Liver (tissue), 9 donors: ENCODE results near the gene AOAH. TPM values are rescaled to one million over a fixed set of nuclear protein-coding genes. Genes with fewer than 3 reads are reported as not detected.

Source experiments
- DNase-seq: peaks from one replicate; pipeline ENCODE4 v3.0.0-alpha.2; 2017; ENCODE audit warnings: low spot score
- H3K27ac ChIP-seq, 2 donors: one replicate each; pipeline ENCODE4 v1.7.0; 2013; ENCODE audit warnings: inconsistent platforms in 2 of 2, low read length in 2 of 2, control low read depth in 1 of 2, low read depth in 1 of 2, mild to moderate bottlenecking in 1 of 2
- H3K27me3 ChIP-seq, 4 donors: one replicate each; pipeline versions ENCODE4 v1.6.1 to v1.7.0; 2013; ENCODE audit warnings: low read length in 3 of 4, inconsistent platforms in 1 of 4, mild to moderate bottlenecking in 1 of 4, moderate library complexity in 1 of 4; ENCODE audit not compliant: control insufficient read depth in 4 of 4, insufficient read depth in 4 of 4
- H3K36me3 ChIP-seq, 4 donors: one replicate each; pipeline versions ENCODE4 v1.6.1 to v1.7.0; 2013; ENCODE audit warnings: low read length in 3 of 4, mild to moderate bottlenecking in 3 of 4, low read depth in 1 of 4, moderate library complexity in 1 of 4; ENCODE audit not compliant: control insufficient read depth in 4 of 4, insufficient read depth in 3 of 4
- H3K4me1 ChIP-seq, 4 donors: one replicate each; pipeline versions ENCODE4 v1.6.1 to v1.7.0; 2013; ENCODE audit warnings: low read length in 3 of 4, mild to moderate bottlenecking in 3 of 4, moderate library complexity in 1 of 4; ENCODE audit not compliant: control insufficient read depth in 4 of 4, insufficient read depth in 4 of 4
- H3K4me3 ChIP-seq, 3 donors: one replicate each; pipeline versions ENCODE4 v1.6.1 to v1.7.0; 2013; ENCODE audit warnings: low read length in 3 of 3, control low read depth in 1 of 3, low read depth in 1 of 3, mild to moderate bottlenecking in 1 of 3
- H3K9ac ChIP-seq, 2 donors: one replicate each; pipeline ENCODE4 v1.7.0; 2013; ENCODE audit warnings: low read length in 2 of 2, mild to moderate bottlenecking in 2 of 2, moderate library complexity in 2 of 2, control low read depth in 1 of 2, low read depth in 1 of 2
- H3K9me3 ChIP-seq, 4 donors: one replicate each; pipeline versions ENCODE4 v1.6.1 to v1.7.0; 2013; ENCODE audit warnings: low read length in 3 of 4; ENCODE audit not compliant: control insufficient read depth in 4 of 4
- ATF3 ChIP-seq: IDR thresholded peaks from 2 replicates; pipeline ENCODE4 v1.6.1; 2016; ENCODE audit warnings: antibody characterized with exemption
- CTCF ChIP-seq: fragments of 150-350 bp; IDR thresholded peaks from 2 replicates; pipeline ENCODE4 v1.5.1; 2017; ENCODE audit warnings: improper control_type of control experiment, low read depth, low read length; ENCODE audit not compliant: missing input control
- EGR1 ChIP-seq, 2 donors: IDR thresholded peaks; 2 replicates each; pipeline ENCODE4 v1.6.1; 2016 to 2018; ENCODE audit warnings: antibody characterized with exemption in 2 of 2, low read depth in 2 of 2
- FOXA1 ChIP-seq: IDR thresholded peaks from 2 replicates; pipeline ENCODE4 v1.6.1; 2016; ENCODE audit warnings: antibody characterized with exemption
- FOXA2 ChIP-seq: IDR thresholded peaks from 2 replicates; pipeline ENCODE4 v1.6.1; 2016; ENCODE audit warnings: antibody characterized with exemption
- GABPA ChIP-seq, 2 donors: IDR thresholded peaks in 1 of 2; conservative IDR thresholded peaks in 1 of 2; 2 replicates each; pipeline ENCODE4 v1.6.1; 2016; ENCODE audit warnings: antibody characterized with exemption in 2 of 2, mild to moderate bottlenecking in 1 of 2, moderate library complexity in 1 of 2
- HNF4A ChIP-seq, 2 donors: conservative IDR thresholded peaks; 2 replicates each; pipeline ENCODE4 v1.6.1; 2016; ENCODE audit warnings: antibody characterized with exemption in 2 of 2, mild to moderate bottlenecking in 2 of 2
- MAX ChIP-seq: IDR thresholded peaks from 2 replicates; pipeline ENCODE4 v1.6.1; 2016; ENCODE audit warnings: antibody characterized with exemption
- NR2F2 ChIP-seq: IDR thresholded peaks from 2 replicates; pipeline ENCODE4 v1.6.1; 2016; ENCODE audit warnings: antibody characterized with exemption
- RAD21 ChIP-seq, 2 donors: IDR thresholded peaks; 2 replicates each; pipeline ENCODE4 v1.6.1; 2016; ENCODE audit warnings: antibody characterized with exemption in 2 of 2, mild to moderate bottlenecking in 2 of 2
- REST ChIP-seq: IDR thresholded peaks from 2 replicates; pipeline ENCODE4 v1.6.1; 2016; ENCODE audit warnings: antibody characterized with exemption, mild to moderate bottlenecking
- RXRA ChIP-seq, 2 donors: IDR thresholded peaks; 2 replicates each; pipeline ENCODE4 v1.6.1; 2017 to 2018; ENCODE audit warnings: antibody characterized with exemption in 2 of 2, mild to moderate bottlenecking in 1 of 2
- SP1 ChIP-seq: IDR thresholded peaks from 2 replicates; pipeline ENCODE4 v1.6.1; 2018; ENCODE audit warnings: antibody characterized with exemption, mild to moderate bottlenecking
- TAF1 ChIP-seq: conservative IDR thresholded peaks from 2 replicates; pipeline ENCODE4 v1.6.1; 2016; ENCODE audit warnings: antibody characterized with exemption, mild to moderate bottlenecking
- WGBS: extraction: QIAGEN DNeasy Blood & Tissue Kit; methylation state at CpG from one replicate; pipeline ENCODE4 v1.1.7; 2013; 5-methylcytosine and 5-hydroxymethylcytosine counted together
- polyA plus RNA-seq, 2 donors: library from polyadenylated mRNA; stranded (reverse) in 1 of 2; unstranded in 1 of 2; fragments of 200-250 nt in 1 of 2; fragments of >200 nt in 1 of 2; fragmentation: Nextera tagmentation in 1 of 2; extraction: Ambion mirVana in 1 of 2; gene quantifications; one replicate each; pipeline versions ENCODE4 v1.2.1 to v1.2.3, GENCODE V29; 2013 to 2015
- total RNA-seq, 2 donors: library from RNA; depleted of rRNA; stranded (reverse); fragments of >200 nt; gene quantifications; one replicate each; pipeline ENCODE4 v1.2.3, GENCODE V29; 2014
- TF ChIP-seq, protein P1 (sequence below): IDR thresholded peaks from 2 replicates; pipeline ENCODE4 v1.6.1; 2016; ENCODE audit warnings: antibody characterized with exemption
- donor health status: healthy.
- donor health status: healthy.
- donor health status: healthy.
- donor health status: healthy.
- donor health status: healthy.

AOAH gene
- total and polyA plus RNA-seq, 4 donors, result 2.4 to 26.7 (median 5.8) TPM

DNA sequence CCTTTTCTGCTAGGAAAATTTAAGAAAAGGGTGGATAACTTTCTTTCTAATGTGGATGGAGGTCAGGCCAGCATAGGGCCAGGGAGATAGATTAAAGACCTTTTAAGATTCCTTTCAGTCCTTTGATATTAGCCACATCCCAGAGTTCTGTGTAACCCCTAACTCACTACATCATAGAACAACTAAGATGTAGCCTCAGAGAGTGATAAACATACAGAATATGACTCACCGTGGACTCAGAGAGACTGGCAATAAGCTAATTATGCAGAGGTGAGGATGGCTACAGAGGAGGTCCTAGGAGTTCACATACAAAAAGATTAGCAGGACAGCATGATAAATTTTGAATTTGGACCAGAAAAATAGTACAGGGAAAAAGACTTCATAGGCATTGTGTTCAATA, 141.0 kb downstream of the AOAH start (continued):
- TF ChIP-seq CTCF, result no peak

DNA sequence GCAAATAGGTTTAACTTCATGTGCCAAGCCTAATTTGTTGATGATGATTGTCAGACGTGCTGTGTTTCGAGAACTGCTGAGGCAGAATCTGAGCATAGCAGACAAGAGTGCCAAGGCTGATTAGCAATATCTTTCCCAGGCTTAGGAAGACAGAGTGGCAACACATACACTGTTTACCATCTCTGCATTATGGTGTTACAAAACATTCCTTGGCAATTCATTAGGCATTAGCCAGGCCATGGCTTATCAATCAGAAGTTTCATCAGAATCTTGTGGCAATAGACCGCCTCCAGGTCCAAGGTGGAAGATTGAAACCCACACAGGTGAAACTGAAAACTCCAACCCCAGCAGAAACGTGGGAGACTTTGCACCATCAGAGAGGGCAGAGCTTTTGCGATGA, 148.5 kb downstream of the AOAH start:
- Histone ChIP-seq H3K27me3 (no peaks in the 10 kb centered on the region), H3K27ac (no peak overlapping the region), H3K9ac (no peak overlapping the region), H3K9me3 (peaks cover 0 to 4% (median 2%) of the 10 kb centered on the region in 4 donors), H3K4me3 (no peak overlapping the region), H3K4me1 (no peaks in the 10 kb centered on the region), H3K36me3 (no peaks in the 10 kb centered on the region)
- WGBS, result 64% methylated on average over 5 of the region's 5 CpGs
- TF ChIP-seq EGR1 (IDR thresholded peaks at IDR 0.05; ENCODE audit: low read depth in 2 of 2) (no peak), HNF4A (conservative IDR thresholded peaks at IDR 0.05) (peak in 1 of 2 donors; percentile 16)
- DNase-seq, result no peak

- H3K9ac ChIP-seq, result no peak overlapping the region
- TF ChIP-seq GABPA (IDR thresholded peaks at IDR 0.05 in 1 of 2, conservative IDR thresholded peaks at IDR 0.05 in 1 of 2), result no peak
- 77% methylated on average over 3 of the region's 3 CpGs for WGBS
Measured at GRCh38 chr7:36573066-36573465, 151.2 kb downstream of the AOAH start.

DNA sequence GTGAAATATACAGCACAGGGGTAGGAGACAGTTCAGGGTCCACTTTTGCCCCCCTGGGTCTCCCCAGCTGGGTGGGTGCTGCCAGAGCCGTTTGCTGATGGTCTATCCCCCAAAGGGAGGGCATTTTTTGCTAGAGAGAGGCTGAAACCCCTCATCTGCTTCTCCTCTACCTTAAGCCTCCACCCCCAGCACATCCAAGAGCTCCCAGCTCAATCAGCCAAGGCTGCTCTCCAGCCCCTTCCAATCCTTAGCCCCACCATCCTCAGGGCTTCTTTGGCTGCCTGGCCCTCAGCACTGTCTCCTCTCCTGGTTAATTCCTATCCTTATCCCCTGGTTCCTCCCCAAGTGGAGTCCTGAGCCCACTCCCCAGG, 153.1 kb downstream of the AOAH start:
- no peak for DNase-seq
- Histone ChIP-seq H3K9me3 (no peaks in the 10 kb centered on the region), H3K4me1 (peaks cover 0 to 6% (median 3%) of the 10 kb centered on the region in 4 donors), H3K9ac (no peak overlapping the region), H3K36me3 (no peaks in the 10 kb centered on the region), H3K27ac (no peak overlapping the region), H3K4me3 (no peak overlapping the region), H3K27me3 (no peaks in the 10 kb centered on the region)
- TF ChIP-seq SP1 (no peak), ATF3 (no peak), REST (no peak), RAD21 (IDR thresholded peaks at IDR 0.05) (no peak), HNF4A (conservative IDR thresholded peaks at IDR 0.05) (no peak), MAX (no peak), EGR1 (IDR thresholded peaks at IDR 0.05; ENCODE audit: low read depth in 2 of 2) (no peak), FOXA2 (no peak), TAF1 (no peak), NR2F2 (no peak), FOXA1 (no peak), GABPA (IDR thresholded peaks at IDR 0.05 in 1 of 2, conservative IDR thresholded peaks at IDR 0.05 in 1 of 2) (no peak), RXRA (IDR thresholded peaks at IDR 0.05) (no peak)
- TF ChIP-seq, protein P1, sequence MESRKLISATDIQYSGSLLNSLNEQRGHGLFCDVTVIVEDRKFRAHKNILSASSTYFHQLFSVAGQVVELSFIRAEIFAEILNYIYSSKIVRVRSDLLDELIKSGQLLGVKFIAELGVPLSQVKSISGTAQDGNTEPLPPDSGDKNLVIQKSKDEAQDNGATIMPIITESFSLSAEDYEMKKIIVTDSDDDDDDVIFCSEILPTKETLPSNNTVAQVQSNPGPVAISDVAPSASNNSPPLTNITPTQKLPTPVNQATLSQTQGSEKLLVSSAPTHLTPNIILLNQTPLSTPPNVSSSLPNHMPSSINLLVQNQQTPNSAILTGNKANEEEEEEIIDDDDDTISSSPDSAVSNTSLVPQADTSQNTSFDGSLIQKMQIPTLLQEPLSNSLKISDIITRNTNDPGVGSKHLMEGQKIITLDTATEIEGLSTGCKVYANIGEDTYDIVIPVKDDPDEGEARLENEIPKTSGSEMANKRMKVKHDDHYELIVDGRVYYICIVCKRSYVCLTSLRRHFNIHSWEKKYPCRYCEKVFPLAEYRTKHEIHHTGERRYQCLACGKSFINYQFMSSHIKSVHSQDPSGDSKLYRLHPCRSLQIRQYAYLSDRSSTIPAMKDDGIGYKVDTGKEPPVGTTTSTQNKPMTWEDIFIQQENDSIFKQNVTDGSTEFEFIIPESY, result no peak
- 0% methylated on average over 1 of the region's 1 CpG for WGBS

More at GRCh38 chr7:36573066-36573465, 151.2 kb downstream of the AOAH start:
- Histone ChIP-seq H3K4me3 (no peak overlapping the region), H3K9me3 (peaks cover 0 to 4% (median 2%) of the 10 kb centered on the region in 4 donors), H3K4me1 (no peaks in the 10 kb centered on the region), H3K27ac (no peak overlapping the region), H3K36me3 (no peaks in the 10 kb centered on the region), H3K27me3 (no peaks in the 10 kb centered on the region)
- DNase-seq, result no peak
